Keratinocyte (primary cell): Measurements from ENCODE around the gene FKBP5. TPM values are rescaled to one million over a fixed set of nuclear protein-coding genes. Genes with fewer than 3 reads are reported as not detected.
A peak's percentile ranks its signal among the peaks of the same experiment; 100 is the strongest.

ENCODE experiments used
- DNase-seq: peaks from one replicate; pipeline ENCODE4 v3.0.0-alpha.2; 2011; ENCODE audit warnings: low read depth, missing footprints, low spot score
- FAIRE-seq: peaks from 2 replicates; lab custom pipeline; 2011; peaks lifted over from hg19 to GRCh38; lab: Jason Lieb, UNC
- H2AFZ ChIP-seq: 2 replicates; pipeline ENCODE4 v1.6.0; 2012; ENCODE audit warnings: low read length, control low read depth, inconsistent platforms; ENCODE audit not compliant: control insufficient read depth
- H3K27ac ChIP-seq: 2 replicates; pipeline ENCODE4 v1.5.1; 2011; ENCODE audit warnings: low read length; ENCODE audit not compliant: control insufficient read depth, insufficient read depth
- H3K27me3 ChIP-seq: 3 replicates; pipeline ENCODE4 v1.6.0; 2011; ENCODE audit warnings: low read length; ENCODE audit not compliant: control insufficient read depth, insufficient read depth; ENCODE audit errors: extremely low read depth
- H3K36me3 ChIP-seq, 2 experiments: 2 replicates in 1 of 2; 3 replicates in 1 of 2; pipeline ENCODE4 v1.5.1; 2011; ENCODE audit warnings: low read length in 2 of 2, mild to moderate bottlenecking in 1 of 2; ENCODE audit not compliant: control insufficient read depth in 2 of 2, insufficient read depth in 2 of 2; ENCODE audit errors: extremely low read depth in 1 of 2
- H3K4me1 ChIP-seq: 3 replicates; pipeline ENCODE4 v1.5.1; 2011; ENCODE audit warnings: low read length; ENCODE audit not compliant: control insufficient read depth, insufficient read depth; ENCODE audit errors: extremely low read depth
- H3K4me2 ChIP-seq: 3 replicates; pipeline ENCODE4 v1.6.0; 2011; ENCODE audit warnings: low read depth, low read length; ENCODE audit not compliant: control insufficient read depth, insufficient read depth; ENCODE audit errors: extremely low read depth
- H3K4me3 ChIP-seq, 3 experiments: fragments of 200-600 bp in 1 of 3; sonication (generic) in 1 of 3; 2 replicates in 2 of 3; 3 replicates in 1 of 3; pipeline ENCODE4 v1.5.1; 2011 to 2016; ENCODE audit warnings: low read length in 3 of 3, mild to moderate bottlenecking in 3 of 3, control low read depth in 2 of 3, inconsistent platforms in 1 of 3, low read depth in 1 of 3, mixed read lengths in 1 of 3, mixed run types in 1 of 3, moderate library complexity in 1 of 3; ENCODE audit not compliant: control insufficient read depth in 2 of 3, insufficient read depth in 2 of 3; ENCODE audit errors: extremely low read depth in 1 of 3
- H3K79me2 ChIP-seq: 2 replicates; pipeline ENCODE4 v1.6.0; 2012; ENCODE audit warnings: low read length; ENCODE audit not compliant: control insufficient read depth, insufficient read depth
- H3K9ac ChIP-seq: 3 replicates; pipeline ENCODE4 v1.6.0; 2011; ENCODE audit warnings: low read length; ENCODE audit not compliant: control insufficient read depth, insufficient read depth; ENCODE audit errors: extremely low read depth
- H3K9me1 ChIP-seq: 3 replicates; pipeline ENCODE4 v1.6.0; 2011; ENCODE audit warnings: low read length; ENCODE audit not compliant: control insufficient read depth, insufficient read depth; ENCODE audit errors: extremely low read depth
- H3K9me3 ChIP-seq: 2 replicates; pipeline ENCODE4 v1.5.1; 2012; ENCODE audit warnings: low read depth, low read length; ENCODE audit not compliant: control insufficient read depth
- H4K20me1 ChIP-seq: 3 replicates; pipeline ENCODE4 v1.6.0; 2011; ENCODE audit warnings: low read length; ENCODE audit not compliant: control insufficient read depth, insufficient read depth; ENCODE audit errors: extremely low read depth
- CTCF ChIP-seq, 3 experiments: IDR thresholded peaks in 1 of 3; conservative IDR thresholded peaks in 1 of 3; optimal IDR thresholded peaks in 1 of 3; 2 replicates in 2 of 3; 3 replicates in 1 of 3; pipeline versions ENCODE3 to v1.5.1; 2011; ENCODE audit warnings: low read length in 3 of 3, mild to moderate bottlenecking in 3 of 3, moderate library complexity in 2 of 3, control low read depth in 1 of 3, inconsistent platforms in 1 of 3; ENCODE audit not compliant: insufficient read depth in 2 of 3; ENCODE audit errors: extremely low read depth in 1 of 3
- EZH2 ChIP-seq: IDR thresholded peaks from one replicate; pipeline ENCODE4 v1.6.1; 2012; ENCODE audit warnings: inconsistent platforms, mild to moderate bottlenecking, low read length, moderate library complexity
- dilution Hi-C: fragments of 300-500 bp; cut with MboI; formaldehyde crosslinking; loops from one replicate; pipeline ENCODE4 v1.7.0; 2020; ENCODE audit warnings: low sequenced_read_pairs; ENCODE audit not compliant: extremely low pct_ligation_motif_present
- polyA plus RNA-seq, 5 experiments: library from polyadenylated mRNA; depleted of rRNA in 3 of 5; stranded (reverse) in 3 of 5; stranded (forward) in 1 of 5; unstranded in 1 of 5; fragments of >200 nt; gene quantifications; 1 replicate in 1 of 5; 2 replicates in 3 of 5; 3 replicates in 1 of 5; pipeline versions ENCODE4 v1.2.1 to v1.2.3, GENCODE V29; 2011 to 2012; ENCODE audit warnings: missing spikeins in 2 of 5, low read depth in 1 of 5, low replicate concordance in 1 of 5

Gene FKBP5
- polyA plus RNA-seq, 1 donor (not counting 4 experiments of a cell fraction or from before 2014, with no cell fraction given), result 88.3 TPM

GRCh38 chr6:35602133-35602946, 86.4 kb downstream of the FKBP5 start:
- Histone ChIP-seq H3K4me2 (peak overlapping the region; percentile 99), H3K79me2 (peaks cover 15% of the 10 kb centered on the region), H3K9ac (peak overlapping the region; percentile 88), H3K9me3 (no peaks in the 10 kb centered on the region), H3K27me3 (no peaks in the 10 kb centered on the region), H4K20me1 (no peaks in the 10 kb centered on the region), H3K9me1 (no peaks in the 10 kb centered on the region), H3K4me3 (peak overlapping the region in 2 of 3 experiments; percentile 66 to 67), H2AFZ (no peak overlapping the region), H3K27ac (peak overlapping the region; percentile 99), H3K4me1 (peaks cover 56% of the 10 kb centered on the region), H3K36me3 (peaks cover 0 to 3% of the 10 kb centered on the region in 2 experiments)
- FAIRE-seq (peak; percentile 68), DNase-seq (no peak)
- TF ChIP-seq EZH2 (no peak), CTCF (optimal IDR thresholded peaks at IDR 0.05 in 1 of 3, IDR thresholded peaks at IDR 0.05 in 1 of 3, conservative IDR thresholded peaks at IDR 0.05 in 1 of 3; ENCODE audit: extremely low read depth in 1 of 3, insufficient read depth in 2 of 3, low read length in 3 of 3) (no peak)
- dilution Hi-C loops, result no loop called here

- Histone ChIP-seq H3K4me3 (peak overlapping the region in 2 of 3 experiments; percentile 66 to 67), H3K27ac (peak overlapping the region; percentile 99), H3K4me2 (peak overlapping the region; percentile 99), H3K4me1 (peaks cover 64% of the 10 kb centered on the region), H2AFZ (peak overlapping the region; percentile 21), H3K9me1 (no peaks in the 10 kb centered on the region), H3K27me3 (no peaks in the 10 kb centered on the region), H3K9me3 (no peaks in the 10 kb centered on the region), H4K20me1 (no peaks in the 10 kb centered on the region), H3K36me3 (peaks cover 0 to 3% of the 10 kb centered on the region in 2 experiments), H3K79me2 (peaks cover 15% of the 10 kb centered on the region), H3K9ac (peak overlapping the region; percentile 88)
- peak; percentile 64 for FAIRE-seq
- dilution Hi-C loops, result no loop called here
- TF ChIP-seq EZH2 (no peak), CTCF (optimal IDR thresholded peaks at IDR 0.05 in 1 of 3, IDR thresholded peaks at IDR 0.05 in 1 of 3, conservative IDR thresholded peaks at IDR 0.05 in 1 of 3; ENCODE audit: extremely low read depth in 1 of 3, insufficient read depth in 2 of 3, low read length in 3 of 3) (no peak)
- DNase-seq, result no peak
Measured at GRCh38 chr6:35601331-35602132, 87.2 kb downstream of the FKBP5 start.
